NCI-H446 (cell line): ENCODE data around the gene ST14.
A peak's percentile ranks its signal among the peaks of the same experiment; 100 is the strongest.
"Not testable (repeated sequence)": the region's sequence is repeated elsewhere in the genome, so short reads cannot be mapped to it uniquely, and the experiment has no call there.

Source experiments
- DNase-seq, 2 experiments: peaks; one replicate each; lab custom pipeline; 2025; lab: John Stamatoyannopoulos, UW

Gene ST14

DNA sequence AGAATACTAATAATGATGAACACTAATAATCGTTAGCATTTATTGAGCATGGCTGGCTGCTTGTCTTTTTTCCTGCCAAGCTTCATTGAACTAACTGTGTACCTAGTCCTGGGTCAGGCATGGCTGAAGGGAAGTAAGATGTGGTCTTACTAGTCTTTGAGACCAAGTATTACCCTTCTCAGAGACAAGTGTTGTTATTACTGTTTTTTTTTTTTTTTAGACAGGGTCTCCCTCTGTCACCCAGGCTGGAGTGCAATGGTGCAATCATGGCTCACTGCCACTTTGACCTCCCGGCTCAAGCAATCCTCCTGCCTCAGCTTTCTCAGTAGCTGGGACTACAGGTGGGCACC, 4.6 kb downstream of the ST14 start:
- no peak for DNase-seq

DNA sequence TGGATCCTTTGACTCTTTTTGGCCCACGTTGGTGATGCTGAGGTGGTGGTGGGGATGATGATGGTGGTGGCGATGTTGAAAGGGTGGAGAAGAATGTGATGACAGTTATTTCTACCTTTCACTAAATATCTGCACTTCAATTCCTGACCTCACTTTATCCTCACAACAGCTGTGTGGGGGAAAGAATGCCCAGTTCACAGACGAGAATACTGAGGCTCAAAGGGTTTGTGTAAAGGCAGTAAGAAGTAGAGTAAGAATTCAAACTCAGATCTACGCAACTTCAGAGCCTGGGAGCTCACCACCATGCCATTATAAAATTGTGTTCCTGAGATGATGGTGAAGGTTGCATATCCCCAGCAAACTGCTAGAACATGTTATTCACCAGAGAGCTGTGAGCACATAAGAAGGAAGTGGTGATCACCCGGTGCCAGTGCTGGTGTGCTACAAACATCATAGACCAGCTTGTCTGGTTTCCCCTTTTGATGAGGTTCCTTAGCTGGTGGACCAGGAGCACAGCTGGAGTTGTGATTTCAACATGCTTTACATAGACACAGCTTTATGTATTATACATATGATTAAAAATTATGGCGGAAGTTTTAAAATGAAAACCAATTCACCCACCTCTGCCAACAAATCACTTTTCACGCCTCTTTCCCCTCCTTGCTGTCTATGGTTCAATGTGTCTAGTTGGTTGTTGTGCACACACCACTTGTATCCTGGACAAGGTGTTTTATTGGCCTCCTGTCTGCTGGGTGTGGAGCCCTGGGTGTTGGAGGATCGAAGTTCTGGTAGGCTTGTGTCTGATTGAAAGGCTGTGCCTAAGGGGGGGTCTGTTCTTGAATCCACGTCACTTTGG, 6.2 kb downstream of the ST14 start:
- DNase-seq: no peak

- DNase-seq: peak in 1 of 2 experiments; percentile 28
Observed at GRCh38 chr11:130166457-130166784, 6.8 kb downstream of the ST14 start.

GRCh38 chr11:130167146-130167545, 7.6 kb downstream of the ST14 start:
- DNase-seq: no peak

DNA sequence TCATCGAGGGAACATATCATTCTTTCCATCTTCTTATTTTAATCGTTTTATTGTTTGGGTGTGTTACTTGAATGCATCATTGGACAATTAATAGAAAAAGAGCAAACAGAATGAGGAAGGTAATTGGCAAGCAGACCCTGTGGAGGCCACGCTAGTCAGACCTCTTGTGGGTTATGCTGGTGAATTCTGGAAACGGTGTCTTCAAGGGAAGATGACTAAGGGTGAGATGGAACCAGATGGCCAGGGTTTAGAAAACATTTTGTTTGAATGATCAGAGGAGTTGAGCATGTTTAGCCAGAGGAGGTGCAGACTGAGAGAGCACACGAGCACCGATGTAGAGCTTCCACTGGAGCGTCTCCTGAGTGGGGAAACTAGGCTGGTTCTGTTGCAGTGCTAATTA, 8.5 kb downstream of the ST14 start:
- no peak for DNase-seq

DNA sequence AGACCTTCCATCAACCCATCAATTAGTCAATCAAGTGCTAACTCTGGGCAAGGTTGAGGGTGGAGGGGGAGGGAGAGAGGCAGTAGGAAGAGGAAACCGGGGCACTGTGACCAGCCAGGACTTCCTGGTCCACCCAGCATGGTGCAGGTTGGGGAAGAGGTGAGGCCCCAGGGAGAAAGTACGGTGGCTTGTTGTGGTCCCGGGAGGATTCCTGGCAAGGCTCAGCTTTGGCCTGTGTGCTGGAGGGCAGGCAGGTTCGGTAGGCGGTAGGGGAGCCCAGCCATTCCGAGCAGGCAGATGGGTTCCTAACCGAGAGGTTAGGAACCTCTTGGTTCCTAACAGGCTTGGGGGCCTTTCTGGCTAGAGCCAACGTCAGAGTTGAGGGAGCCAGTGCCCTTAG, 10.8 kb downstream of the ST14 start:
- no peak for DNase-seq

DNA sequence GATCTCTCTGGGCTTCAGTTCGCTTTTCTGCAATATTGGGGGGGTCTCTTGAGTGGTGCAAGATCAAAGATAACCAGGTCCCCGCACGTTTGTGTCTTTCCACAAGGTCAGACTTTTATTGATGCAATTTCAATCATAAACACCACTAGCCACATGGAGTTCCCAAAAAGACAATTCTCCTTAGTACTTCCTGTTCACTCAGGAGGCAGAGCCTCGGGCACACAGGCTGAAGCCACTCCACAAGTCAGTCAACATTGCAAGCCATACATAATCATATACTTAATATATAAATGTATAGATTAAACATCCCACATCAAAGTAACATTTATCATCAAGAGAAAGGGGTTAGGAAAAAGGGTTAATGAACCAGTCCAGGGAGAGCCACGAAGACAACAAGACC, 12.0 kb downstream of the ST14 start:
- DNase-seq: no peak

DNA sequence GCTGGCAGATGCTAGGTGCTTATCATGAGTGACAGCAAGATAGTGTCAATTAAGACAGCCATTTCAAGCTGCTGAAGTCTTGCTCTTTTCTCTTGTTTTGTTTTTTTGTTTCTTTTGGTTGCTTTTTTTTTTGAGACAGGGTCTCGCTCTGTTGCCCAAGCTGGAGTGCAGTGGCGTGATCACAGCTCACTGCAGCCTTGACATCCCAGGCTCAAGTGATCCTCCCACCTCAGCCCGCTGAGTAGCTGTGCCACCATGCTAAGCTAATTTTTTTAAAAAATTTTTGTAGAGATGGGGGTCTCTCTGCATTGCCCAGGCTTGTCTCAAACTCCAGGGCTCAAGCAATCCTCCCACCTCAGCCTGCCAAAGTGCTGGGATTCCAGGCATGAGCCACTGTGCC, 12.4 kb downstream of the ST14 start:
- not testable (repeated sequence) for DNase-seq

GRCh38 chr11:130174642-130175041, 15.1 kb downstream of the ST14 start:
- DNase-seq: no peak

DNA sequence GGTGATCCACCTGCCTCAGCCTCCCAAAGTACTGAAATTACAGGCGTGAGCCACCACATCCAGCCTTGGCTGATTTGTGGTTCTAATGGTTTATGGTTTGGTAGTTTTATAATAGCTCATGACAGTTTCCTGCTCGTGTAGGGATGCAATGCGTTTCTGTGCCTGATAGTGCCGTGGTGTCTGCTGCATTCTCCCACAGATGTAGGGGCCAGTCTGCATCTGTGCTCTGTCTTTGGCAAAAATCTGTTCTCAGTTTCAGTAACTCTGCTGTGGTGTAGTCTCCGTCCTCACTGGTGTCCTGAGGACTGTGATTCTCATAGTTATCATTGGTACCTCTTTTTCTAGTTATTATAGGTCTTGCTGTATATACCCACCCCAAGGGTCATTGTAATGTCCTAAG, 16.3 kb downstream of the ST14 start:
- DNase-seq: no peak

DNA sequence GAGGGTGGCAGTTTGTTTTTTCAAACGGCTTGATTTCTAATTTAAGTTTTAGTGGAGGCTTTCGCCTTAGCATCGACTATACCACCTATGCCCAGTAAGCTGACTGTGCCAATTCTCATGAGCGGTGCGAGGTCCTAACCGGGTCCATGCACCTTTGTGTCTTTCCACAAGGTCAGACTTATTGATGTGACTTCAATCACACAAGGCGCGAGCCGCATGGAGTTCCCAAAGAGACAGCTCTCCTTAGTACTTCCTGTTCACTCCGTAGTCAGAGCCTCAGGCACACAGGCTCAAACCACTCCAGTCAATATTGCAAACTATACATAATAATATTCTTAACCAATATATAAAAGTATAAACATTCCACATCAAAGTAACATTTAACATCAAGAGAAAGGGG, 18.2 kb downstream of the ST14 start:
- DNase-seq: no peak

GRCh38 chr11:130178441-130179339, 19.1 kb downstream of the ST14 start:
- no peak for DNase-seq

DNA sequence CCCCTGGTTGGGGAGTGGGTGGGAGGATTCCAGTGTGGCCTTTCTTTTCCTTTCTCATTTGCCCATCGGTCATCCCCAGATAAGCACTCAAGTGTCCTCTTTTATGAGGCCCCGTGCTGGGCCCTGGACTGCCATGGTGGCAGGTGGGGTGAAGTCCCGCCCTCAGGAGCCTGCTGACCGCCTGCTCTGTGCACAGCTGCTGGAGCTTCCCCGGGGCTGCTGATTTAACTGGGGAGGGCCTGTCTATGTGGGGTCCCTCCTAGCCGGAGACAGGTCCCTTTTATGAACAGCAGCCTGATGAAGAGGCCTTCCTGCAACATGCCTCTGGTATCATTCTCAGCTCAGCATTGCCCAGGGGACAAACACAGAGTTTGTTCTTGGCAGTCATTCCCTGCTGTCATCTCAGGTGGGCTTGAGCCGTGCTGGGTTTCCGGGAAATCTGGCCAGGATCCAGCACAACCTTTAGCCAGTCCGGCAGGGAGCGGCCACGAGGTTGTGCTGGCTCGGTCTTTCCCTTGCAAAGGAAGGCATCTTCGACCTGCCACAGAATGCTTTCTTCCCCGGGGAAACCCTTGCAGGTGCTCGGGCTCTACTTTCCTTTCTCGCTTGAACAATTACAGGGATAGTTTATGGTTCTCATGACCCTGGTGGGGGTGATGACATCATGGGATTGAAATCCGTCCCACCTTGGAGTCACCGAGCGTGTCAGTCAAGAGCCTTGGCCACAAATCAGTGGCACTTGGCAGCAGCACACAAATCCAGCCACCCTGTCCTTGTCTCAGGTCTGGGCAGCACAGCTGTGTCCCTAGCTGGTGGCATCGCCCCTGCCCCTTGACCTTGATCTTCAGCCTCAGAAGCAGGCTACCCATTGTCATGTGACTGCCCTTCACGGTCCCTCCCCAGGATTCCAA, 20.1 kb downstream of the ST14 start:
- no peak for DNase-seq

- no peak for DNase-seq
Observed at GRCh38 chr11:130180491-130180890, 20.9 kb downstream of the ST14 start.

GRCh38 chr11:130180896-130181294, 21.3 kb downstream of the ST14 start:
- no peak for DNase-seq

DNA sequence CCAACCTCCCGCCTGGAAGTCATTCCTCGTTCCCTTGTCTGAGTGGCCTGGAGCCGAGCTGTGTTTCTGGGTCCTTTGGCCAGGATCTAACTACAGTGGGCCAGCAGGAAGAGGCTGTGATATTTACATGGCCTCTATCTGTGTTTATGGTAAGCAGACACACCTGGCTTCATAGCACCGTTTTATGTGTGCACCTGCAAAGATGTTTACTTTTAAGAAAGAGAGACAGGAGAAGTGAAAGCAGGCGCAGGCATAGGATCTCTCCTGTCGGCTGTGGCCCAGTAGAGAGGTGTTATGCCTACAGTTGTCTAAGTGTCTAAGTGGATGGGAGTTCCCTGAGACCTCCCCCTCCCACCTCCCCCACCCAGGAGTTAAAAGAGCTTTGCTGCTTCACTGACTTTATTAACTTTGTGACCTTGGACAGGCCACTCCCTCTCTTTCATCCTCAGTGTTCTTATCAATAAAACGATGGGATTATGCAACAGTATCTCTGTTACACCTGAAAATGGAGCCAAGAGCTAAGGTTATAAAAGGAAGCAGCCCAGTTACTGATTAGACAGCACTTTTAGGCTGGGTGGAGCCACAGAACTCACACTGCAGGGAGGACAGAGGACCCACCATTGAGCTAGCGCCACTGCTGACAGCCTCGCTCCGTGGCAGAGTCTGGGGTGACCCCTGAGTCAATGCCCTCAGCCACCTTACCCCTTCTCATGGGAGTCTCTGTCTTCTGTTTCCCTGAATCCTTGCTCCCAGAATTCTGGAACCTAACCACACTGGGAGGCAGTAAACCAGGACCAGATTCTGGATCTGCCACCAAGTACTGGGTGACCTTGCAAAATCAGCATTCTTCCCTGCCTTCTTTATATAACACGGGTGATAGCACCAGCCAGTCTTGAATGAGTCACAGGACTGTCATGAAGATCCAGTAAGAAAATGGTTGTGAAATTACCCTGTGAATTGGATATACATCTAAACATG, 22.0 kb downstream of the ST14 start:
- no peak for DNase-seq

GRCh38 chr11:130183878-130184610, 24.5 kb downstream of the ST14 start:
- DNase-seq: no peak

GRCh38 chr11:130187096-130187495, 27.5 kb downstream of the ST14 start:
- no peak for DNase-seq

DNA sequence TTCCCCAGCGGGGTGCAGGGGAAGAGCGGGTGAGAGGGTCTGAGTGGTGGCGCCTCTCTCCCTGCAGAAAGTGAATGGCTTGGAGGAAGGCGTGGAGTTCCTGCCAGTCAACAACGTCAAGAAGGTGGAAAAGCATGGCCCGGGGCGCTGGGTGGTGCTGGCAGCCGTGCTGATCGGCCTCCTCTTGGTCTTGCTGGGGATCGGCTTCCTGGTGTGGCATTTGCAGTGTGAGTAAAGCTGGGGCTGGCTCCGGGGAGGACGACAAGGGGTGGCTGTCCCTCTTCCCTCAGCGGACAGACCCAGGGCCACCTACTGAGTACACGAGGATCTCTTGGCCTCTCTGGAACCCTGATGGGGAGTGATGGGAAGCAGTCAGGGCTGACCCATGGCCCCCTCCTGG, 28.5 kb downstream of the ST14 start:
- no peak for DNase-seq

DNA sequence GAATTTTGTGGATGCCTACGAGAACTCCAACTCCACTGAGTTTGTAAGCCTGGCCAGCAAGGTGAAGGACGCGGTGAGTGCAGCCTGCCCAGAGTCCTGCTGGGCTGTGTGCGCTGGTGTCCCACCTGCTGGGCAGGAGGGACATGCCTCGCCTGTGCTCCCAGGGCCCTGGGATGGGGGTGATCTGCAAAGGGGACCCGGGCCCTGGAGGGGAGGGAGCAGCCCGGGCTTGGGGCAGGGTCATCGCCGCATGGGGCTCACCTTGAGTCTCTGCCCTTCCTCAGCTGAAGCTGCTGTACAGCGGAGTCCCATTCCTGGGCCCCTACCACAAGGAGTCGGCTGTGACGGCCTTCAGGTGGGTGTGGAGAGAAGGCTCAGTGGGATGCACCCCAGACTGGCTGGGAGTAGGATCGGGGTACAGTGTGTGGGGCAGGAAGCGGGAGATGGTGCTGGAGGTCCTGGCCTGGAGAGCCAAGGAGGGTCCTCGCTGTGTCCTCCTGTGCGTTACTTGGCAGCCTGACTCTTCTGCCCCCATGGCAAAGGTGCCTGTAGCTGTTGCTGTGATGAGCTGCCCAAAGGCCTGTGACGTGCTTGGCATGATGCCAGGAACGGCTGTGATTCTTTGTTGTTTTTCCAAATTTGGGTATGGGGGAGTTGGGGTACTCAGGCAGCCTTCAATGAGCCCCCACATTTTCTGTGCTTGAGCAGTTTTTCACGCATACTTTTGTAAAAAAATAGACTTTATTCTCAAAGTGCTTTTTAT, 29.2 kb downstream of the ST14 start:
- no peak for DNase-seq
